H1 (cell line): Measurements from ENCODE around the gene METTL14. TPM values are rescaled to one million over a fixed set of nuclear protein-coding genes. Genes with fewer than 3 reads are reported as not detected.

Experiments used
- JUN ChIP-seq: IDR thresholded peaks from 2 replicates; pipeline ENCODE4 v1.6.1; 2011; ENCODE audit warnings: low read depth, mild to moderate bottlenecking, improper control_type of control experiment, low read length
- TAF7 ChIP-seq: optimal IDR thresholded peaks from 2 replicates; pipeline ENCODE3; 2011; ENCODE audit warnings: low read depth, mild to moderate bottlenecking, inconsistent platforms, low read length, moderate library complexity, borderline replicate concordance
- polyA plus RNA-seq, 7 experiments: library from polyadenylated mRNA; depleted of rRNA in 3 of 7; stranded (reverse) in 5 of 7; unstranded in 2 of 7; fragments of >200 nt in 5 of 7; fragments of 200-250 nt in 2 of 7; gene quantifications; 1 replicate in 5 of 7; 2 replicates in 1 of 7; 4 replicates in 1 of 7; pipeline versions ENCODE4 v1.2.1 to v1.2.3, GENCODE V29; 2011 to 2013; ENCODE audit warnings: missing spikeins in 2 of 7, mixed read lengths in 2 of 7
- total RNA-seq: library from RNA; stranded (reverse); fragmentation: NEBNext Ultra II Directional; extraction: Animal tissue kit (Norgen Biotek cat#: 25700); gene quantifications from 2 replicates; pipeline ENCODE4 v1.2.1, GENCODE V29; 2021

METTL14 gene
- total and polyA plus RNA-seq, 2 of the 8 experiments (the other 6 are each of a cell fraction or from before 2014, with no cell fraction given), result 8.8 to 57.3 TPM

- TF ChIP-seq JUN (no peak), TAF7 (no peak)
Measured at GRCh38 chr4:118736900-118737299, 51.7 kb downstream of the METTL14 start (continued).
